ENCODE measurements around the gene PFN3.

The PFN3 gene

DNA sequence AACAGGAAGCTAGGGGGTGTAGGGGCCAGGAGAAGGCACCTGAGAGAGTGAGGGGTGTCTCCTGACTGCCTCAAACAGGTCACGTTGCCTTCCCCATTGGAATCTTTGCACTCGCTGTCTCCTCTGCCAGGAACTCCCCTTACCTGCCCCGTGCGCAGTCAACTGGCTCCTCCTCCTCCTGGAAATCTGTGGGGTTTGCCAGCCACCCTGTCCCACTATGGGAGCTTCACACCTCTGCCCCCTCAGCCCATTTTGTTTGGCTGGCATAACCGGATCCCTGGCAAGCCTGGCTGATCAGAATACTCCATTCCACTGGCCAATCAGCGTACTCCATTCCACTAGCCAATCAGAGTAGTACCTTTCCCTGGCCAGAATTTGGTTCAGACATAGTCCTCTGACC lies 26.7 kb downstream of the PFN3 start:
- in situ Hi-C loops (cut with MboI; ENCODE audit: low sequenced_read_pairs, unreplicated experiment): no loop called here
- TF ChIP-seq, protein P1, sequence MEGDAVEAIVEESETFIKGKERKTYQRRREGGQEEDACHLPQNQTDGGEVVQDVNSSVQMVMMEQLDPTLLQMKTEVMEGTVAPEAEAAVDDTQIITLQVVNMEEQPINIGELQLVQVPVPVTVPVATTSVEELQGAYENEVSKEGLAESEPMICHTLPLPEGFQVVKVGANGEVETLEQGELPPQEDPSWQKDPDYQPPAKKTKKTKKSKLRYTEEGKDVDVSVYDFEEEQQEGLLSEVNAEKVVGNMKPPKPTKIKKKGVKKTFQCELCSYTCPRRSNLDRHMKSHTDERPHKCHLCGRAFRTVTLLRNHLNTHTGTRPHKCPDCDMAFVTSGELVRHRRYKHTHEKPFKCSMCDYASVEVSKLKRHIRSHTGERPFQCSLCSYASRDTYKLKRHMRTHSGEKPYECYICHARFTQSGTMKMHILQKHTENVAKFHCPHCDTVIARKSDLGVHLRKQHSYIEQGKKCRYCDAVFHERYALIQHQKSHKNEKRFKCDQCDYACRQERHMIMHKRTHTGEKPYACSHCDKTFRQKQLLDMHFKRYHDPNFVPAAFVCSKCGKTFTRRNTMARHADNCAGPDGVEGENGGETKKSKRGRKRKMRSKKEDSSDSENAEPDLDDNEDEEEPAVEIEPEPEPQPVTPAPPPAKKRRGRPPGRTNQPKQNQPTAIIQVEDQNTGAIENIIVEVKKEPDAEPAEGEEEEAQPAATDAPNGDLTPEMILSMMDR (IDR thresholded peaks at IDR 0.05; ENCODE audit: borderline replicate concordance, control extremely low read depth, extremely low read depth, insufficient read depth, missing control alignments): no peak
- no peak for DNase-seq (ENCODE audit: low spot score)

DNA sequence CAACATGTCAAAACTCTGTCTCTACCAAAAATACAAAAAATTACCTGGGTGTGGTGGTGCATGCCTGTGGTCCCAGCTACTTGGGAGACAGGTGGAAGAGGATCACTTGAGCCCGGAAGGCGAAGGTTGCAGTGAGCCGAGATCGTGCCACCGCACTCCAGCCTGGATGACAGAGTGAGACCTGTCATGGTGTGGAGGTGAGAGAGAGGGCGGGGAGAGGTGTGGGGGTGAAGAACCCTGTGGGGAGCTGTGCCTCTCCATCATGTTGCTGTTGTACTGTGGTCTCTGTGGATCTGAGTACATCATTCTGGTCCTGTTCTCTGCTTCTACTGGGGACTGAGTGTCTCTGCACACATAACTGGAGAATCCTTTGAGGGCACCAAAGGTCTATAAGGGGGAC lies 27.6 kb downstream of the PFN3 start:
- DNase-seq (ENCODE audit: low spot score): no peak
- in situ Hi-C loops (cut with MboI; ENCODE audit: low sequenced_read_pairs, unreplicated experiment): no loop called here
- TF ChIP-seq, protein P1 (IDR thresholded peaks at IDR 0.05; ENCODE audit: borderline replicate concordance, control extremely low read depth, extremely low read depth, insufficient read depth, missing control alignments): no peak

DNA sequence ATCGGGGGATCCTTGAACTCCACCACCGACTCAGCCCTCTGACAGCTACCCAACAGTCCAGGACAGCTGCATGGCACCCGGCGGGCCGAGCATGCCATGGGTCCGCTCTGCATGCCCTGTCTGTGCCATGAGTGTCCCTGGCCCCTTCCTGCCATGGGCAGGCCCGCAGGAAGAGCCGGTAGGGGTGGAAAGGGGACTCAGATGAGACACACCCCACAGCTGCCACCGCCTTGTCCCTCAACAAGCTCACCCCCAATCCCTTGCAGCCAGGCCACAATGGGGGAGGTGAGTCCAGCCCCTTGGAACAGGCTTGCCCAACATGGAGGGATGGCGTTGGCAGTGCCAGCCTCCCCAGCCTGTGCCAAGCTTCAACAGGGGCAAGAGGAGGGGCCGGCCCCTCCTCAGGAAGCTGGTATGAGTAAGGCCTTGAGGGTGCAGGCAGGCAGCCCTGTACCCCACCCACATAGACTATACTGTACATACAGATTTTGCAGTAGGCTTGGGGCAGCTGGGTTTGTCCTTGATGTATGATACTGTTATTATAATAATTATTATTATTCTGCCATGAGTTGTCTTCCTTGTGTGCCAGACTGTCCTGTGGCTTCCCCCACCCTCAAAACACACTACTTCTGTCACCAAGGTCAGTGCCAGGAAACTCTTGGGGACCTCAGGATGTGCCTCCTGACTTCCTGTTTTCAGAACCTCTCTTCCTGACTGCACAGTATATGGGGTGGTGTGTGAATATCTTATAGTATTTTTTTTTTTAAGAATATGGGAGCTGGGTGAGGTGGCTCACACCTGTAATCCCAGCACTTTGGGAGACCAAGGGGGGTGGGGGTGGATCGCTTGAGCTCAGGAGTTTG lies 28.2 kb downstream of the PFN3 start:
- TF ChIP-seq, protein P1 (IDR thresholded peaks at IDR 0.05; ENCODE audit: borderline replicate concordance, control extremely low read depth, extremely low read depth, insufficient read depth, missing control alignments): no peak
- DNase-seq (ENCODE audit: low spot score): no peak
- in situ Hi-C loops (cut with MboI; ENCODE audit: low sequenced_read_pairs, unreplicated experiment): no loop called here

DNA sequence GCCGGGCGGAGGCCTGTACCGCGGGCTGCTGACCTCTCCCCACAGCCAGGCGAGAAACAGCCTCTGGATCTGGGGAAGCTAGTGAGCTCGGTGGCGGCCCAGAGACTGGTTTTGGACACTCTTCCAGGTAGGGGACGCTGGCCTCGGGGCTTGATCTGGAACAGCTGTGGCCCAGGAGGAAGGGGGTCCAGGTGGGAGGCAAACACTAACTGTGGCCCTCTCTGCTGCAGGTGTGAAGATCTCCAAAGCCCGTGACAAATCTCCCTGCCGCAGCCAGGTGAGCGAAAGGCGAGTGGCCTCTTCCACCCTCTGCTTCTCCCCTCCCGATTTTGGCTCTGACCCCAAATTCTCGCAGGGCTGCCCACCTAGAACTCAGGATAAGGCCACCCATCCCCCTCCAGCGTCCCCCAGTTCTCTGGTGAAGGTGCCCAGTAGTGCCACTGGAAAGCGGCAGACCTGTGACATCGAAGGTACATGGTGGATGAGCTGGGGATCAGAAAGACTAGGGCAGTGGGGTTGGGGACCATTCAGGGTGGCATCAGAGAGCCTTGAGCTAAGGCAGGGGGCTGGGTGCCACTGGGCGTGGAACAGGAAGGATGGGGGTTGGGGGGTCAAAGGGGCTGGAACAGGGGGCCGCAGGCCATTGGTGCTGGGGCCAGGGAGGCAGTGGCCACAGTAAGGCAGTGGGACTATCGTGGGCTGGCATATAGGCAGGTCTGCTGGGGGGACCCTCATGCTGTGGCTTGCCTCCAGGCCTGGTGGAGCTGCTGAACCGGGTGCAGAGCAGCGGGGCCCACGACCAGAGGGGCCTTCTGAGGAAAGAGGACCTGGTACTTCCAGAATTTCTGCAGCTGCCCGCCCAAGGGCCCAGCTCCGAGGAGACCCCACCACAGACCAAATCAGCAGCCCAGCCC lies 29.1 kb downstream of the PFN3 start:
- DNase-seq (ENCODE audit: low spot score): no peak
- in situ Hi-C loops (cut with MboI; ENCODE audit: low sequenced_read_pairs, unreplicated experiment): no loop called here
- TF ChIP-seq, protein P1 (IDR thresholded peaks at IDR 0.05; ENCODE audit: borderline replicate concordance, control extremely low read depth, extremely low read depth, insufficient read depth, missing control alignments): no peak

DNA sequence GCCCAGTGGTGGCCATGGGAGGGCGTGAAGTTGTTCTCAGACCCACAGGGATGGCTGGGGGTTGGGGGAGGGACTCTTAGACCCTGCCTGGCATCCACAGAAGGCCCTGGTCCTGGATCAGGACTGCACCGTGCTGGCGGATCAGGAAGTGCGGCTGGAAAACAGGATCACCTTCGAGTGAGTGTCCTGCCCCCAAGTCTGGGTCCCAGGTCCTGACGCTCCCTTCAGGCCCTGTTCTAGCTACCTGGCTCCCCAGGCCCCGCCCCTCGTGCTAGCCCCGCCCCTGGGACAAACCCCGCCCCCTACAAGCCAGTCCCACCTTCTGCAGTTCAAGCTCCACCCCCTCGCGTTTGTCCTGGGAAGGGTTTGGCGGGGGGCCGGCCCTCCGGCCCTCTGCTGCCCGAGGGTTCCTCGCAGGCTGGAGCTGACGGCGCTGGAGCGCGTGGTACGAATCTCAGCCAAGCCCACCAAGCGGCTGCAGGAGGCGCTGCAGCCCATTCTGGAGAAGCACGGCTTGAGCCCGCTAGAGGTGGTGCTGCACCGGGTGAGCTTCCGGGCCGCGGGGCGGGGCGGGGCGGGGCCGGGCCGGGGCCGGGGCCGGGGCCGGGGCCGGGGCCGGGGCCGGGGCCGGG lies 29.9 kb downstream of the PFN3 start:
- DNase-seq (ENCODE audit: low spot score): peak; percentile 81
- in situ Hi-C loops (cut with MboI; ENCODE audit: low sequenced_read_pairs, unreplicated experiment): no loop called here
- TF ChIP-seq, protein P1 (IDR thresholded peaks at IDR 0.05; ENCODE audit: borderline replicate concordance, control extremely low read depth, extremely low read depth, insufficient read depth, missing control alignments): peak; percentile 17
